HG03196 (cell line): Measurements from ENCODE around the gene PNMA1.

Source experiments
- ATAC-seq: cut with Tn5 transposase; IDR thresholded peaks from one replicate; pipeline ENCODE4 v1.9.1; 2021; ENCODE audit not compliant: unreplicated experiment

The PNMA1 gene

DNA sequence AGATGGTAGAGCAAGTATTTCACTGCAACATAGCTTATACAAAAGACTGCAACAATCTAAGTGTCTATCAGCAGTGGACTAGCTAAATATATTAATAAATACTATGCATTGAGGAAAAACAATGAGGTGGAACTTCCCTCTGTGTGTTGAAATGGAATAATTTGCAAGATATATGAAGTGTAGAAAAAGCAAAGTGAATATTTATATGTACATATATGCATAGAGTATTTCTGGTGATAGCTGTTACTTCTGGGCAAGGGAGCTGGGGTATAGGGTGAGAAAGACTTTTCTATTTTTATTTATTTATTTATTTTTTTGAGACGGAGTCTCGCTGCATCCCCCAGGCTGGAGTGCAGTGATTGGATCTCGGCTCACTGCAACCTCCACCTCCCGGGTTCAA lies 35.5 kb downstream of the PNMA1 start:
- no peak for ATAC-seq

DNA sequence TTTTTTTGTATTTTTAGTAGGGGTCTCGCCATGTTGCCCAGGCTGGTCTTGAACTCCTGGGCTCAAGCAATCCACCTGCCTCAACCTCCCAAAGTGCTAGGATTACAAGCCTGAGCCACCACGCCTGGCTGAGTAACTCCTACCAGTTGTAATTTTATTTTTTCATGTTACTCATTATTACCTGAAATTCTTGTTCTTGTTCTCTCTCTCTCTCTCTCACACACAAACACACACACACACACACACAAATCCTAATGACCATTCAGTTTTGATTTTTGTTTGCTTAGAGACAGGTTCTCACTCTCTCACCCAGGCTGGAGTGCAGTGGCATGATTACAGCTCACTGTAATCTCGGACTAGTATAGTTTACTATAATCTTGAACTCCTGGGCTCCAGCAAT lies 39.2 kb downstream of the PNMA1 start:
- ATAC-seq, result no peak

DNA sequence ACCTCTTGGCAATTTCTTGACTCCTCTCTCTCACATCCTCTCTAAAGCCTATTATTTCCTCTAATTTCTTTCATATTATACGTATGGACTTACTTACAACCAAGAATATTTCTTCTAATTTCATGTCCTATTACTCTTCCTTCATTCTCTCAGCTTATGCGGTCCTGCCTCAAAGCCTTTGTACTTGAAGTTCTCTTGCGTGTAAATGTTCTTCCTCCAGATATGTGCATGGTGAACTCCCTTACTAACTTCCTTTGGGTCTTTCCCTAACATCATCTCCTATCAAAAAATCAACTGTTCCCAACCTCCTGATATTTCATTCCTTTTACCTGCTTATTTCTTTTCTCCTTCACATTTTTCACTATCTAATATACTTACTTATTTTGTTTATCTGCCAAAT lies 46.3 kb downstream of the PNMA1 start:
- ATAC-seq, result no peak

DNA sequence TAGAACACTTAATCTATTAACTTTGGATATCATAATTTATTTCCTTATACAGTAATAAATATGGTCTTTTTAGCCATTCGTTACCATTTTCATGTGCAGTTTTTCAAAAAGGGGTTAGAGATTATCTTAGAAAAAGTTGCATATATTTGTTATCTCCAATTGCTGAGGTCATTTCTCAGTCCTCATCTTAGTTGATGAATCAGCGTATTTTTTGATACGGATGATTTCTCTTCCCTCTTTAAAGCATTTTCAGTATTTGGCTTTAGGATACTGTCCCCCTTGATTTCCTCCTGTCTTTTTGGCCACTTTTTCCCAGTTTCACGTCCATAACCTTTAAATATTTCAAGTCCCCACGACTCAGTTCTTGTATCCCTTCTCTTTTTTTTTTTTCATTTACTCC lies 47.6 kb downstream of the PNMA1 start:
- ATAC-seq, result no peak

DNA sequence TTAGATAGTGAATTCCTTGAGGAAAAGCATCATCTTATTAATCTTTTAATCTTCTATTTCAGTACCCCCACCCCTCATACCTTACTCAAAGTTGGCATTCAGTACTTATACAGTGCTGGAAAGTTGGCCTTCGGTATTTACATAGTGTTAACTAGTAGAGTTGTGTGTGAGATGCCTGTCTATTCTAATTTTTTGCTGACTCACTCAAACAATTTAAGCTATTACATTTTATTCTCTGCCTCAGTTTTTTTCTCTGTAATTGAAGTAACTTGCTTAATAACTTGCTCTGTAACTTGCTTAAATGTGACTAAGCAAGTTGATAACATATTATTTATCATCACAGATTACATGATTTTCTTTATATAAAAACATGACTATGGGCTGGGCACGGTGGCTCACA lies 49.1 kb downstream of the PNMA1 start:
- ATAC-seq, result no peak

DNA sequence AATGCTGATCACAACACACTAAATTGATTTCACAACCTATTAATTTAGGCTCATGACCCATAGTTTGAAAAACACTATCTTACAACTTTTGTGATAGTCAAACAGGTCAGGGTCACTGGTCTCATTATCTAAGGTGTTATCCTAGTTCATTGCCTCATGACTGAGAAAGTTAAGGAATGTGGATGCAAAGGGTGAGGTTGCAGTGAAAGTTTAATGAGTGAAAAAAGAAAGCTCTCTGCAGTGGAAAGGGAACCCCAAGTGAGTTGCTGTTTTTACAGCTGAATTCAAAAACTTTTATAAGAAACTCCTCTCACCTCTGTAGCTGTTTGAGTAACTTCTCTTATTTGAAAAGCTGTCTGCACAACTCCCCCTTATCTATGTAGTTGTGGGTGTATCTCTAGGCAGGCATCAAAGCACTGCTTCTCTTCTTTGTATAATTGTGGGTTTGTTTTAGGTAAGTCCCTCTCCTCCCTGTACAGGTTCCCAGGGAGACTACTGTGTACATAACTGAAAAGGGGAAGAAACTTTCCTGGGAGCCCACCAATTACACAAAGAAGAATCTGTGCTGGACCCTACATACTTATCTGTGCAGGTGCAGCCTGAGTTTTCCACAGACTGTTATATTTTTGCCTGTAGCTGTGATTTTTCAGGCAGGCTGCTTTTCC lies 50.5 kb downstream of the PNMA1 start:
- no peak for ATAC-seq

DNA sequence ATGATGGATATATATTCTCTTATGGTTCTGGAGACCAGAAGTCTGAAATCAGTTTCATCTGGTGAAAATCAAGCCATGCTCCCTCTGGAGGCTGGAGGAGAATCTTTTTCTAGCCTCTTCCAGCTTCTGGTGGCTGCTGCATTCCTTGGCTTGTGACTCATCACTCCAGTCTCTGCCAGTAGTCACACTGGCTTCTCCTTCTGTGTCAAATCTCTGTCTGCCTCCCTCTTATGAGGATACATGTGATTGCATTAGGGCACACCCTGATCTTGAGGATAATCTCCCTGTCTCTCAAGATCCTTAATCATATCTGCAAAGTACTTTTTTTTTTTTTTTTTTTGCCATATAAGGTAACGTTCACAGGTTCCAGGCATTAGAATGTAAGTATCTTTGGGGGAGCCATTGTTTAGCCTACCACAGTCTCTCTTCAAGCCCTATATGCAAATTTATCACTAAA lies 51.7 kb downstream of the PNMA1 start:
- ATAC-seq, result no peak

DNA sequence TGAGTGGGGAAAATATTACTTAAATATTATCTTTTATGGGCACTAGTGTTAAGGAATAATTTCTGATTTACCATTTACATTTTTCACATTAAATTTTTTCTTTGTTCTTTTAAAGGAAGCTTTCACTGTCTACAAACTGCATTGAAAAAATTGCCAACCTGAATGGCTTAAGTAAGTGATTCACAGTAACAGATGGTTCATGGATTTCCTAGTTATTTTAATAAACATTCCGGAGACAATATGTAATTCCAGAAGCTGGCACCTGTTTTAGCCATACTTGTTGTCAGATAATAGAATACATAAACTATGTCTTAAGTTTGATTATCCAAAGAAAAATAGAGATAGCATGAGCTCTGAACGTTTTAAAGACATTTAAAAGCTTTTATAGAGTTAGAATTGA lies 52.3 kb downstream of the PNMA1 start:
- ATAC-seq, result no peak
